SK-N-SH (cell line): Measurements from ENCODE around the gene TBC1D5. TPM values are rescaled to one million over a fixed set of nuclear protein-coding genes. Genes with fewer than 3 reads are reported as not detected.

Experiments used
- CTCF ChIA-PET: fragments of 300-600, 350-600 bp; formaldehyde crosslinking; extraction: SDS; loops from one replicate; lab custom pipeline; 2021; lab: Yijun Ruan, JAX
- POLR2A ChIA-PET: fragments of 350-600 bp; sonication (Branson Sonifier 250); formaldehyde crosslinking; extraction: SDS; loops from one replicate; lab custom pipeline; 2020; ENCODE audit warnings: antibody characterized with exemption, inconsistent platforms; lab: Yijun Ruan, JAX
- DNase-seq: peaks from one replicate; pipeline ENCODE4 v3.0.0; 2012
- H2AFZ ChIP-seq: fragments of 200-600 bp; sonication (generic); 2 replicates; pipeline ENCODE4 v1.8.1; 2016; ENCODE audit warnings: antibody characterized with exemption, mild to moderate bottlenecking, low read depth
- H3F3A ChIP-seq: fragments of 200-600 bp; sonication (generic); replicated peaks from 2 replicates; pipeline ENCODE3; 2016; ENCODE audit warnings: antibody characterized with exemption, mild to moderate bottlenecking; ENCODE audit not compliant: insufficient read depth
- H3K27ac ChIP-seq, 2 experiments: fragments of 200-500 bp in 1 of 2; fragments of 200-600 bp in 1 of 2; sonication (Bioruptor generic) in 1 of 2; sonication (generic), shearing (Covaris generic) in 1 of 2; 2 replicates each; pipeline versions ENCODE4 v1.5.1 to v1.6.1; 2014 to 2016; ENCODE audit warnings: low read depth in 2 of 2, inconsistent platforms in 1 of 2, low read length in 1 of 2, mild to moderate bottlenecking in 1 of 2, mixed read lengths in 1 of 2
- H3K27me3 ChIP-seq: fragments of 200-600 bp; sonication (generic), shearing (Covaris generic); 2 replicates; pipeline ENCODE4 v1.6.1; 2016; ENCODE audit warnings: mixed run types; ENCODE audit not compliant: insufficient read depth
- H3K36me3 ChIP-seq, 2 experiments: fragments of 200-500 bp in 1 of 2; fragments of 200-600 bp in 1 of 2; sonication (Bioruptor generic) in 1 of 2; sonication (generic) in 1 of 2; replicated peaks in 1 of 2; 2 replicates each; pipeline versions ENCODE3 to v1.5.1; 2014 to 2016; ENCODE audit warnings: low read length in 1 of 2, mild to moderate bottlenecking in 1 of 2; ENCODE audit not compliant: insufficient read depth in 2 of 2, control insufficient read depth in 1 of 2
- H3K4me1 ChIP-seq, 2 experiments: fragments of 200-500 bp in 1 of 2; fragments of 200-600 bp in 1 of 2; sonication (Bioruptor generic) in 1 of 2; sonication (generic), shearing (Covaris generic) in 1 of 2; 2 replicates each; pipeline versions ENCODE4 v1.5.1 to v1.6.1; 2014 to 2016; ENCODE audit warnings: low read depth in 1 of 2, low read length in 1 of 2, mixed run types in 1 of 2; ENCODE audit not compliant: insufficient read depth in 2 of 2, control insufficient read depth in 1 of 2
- H3K4me2 ChIP-seq: fragments of 200-600 bp; sonication (generic), shearing (Covaris generic); 2 replicates; pipeline ENCODE4 v1.6.1; 2017; ENCODE audit warnings: mixed run types
- H3K4me3 ChIP-seq, 2 experiments: fragments of 200-500 bp in 1 of 2; fragments of 200-600 bp in 1 of 2; sonication (Bioruptor generic) in 1 of 2; sonication (generic), shearing (Covaris generic) in 1 of 2; 2 replicates each; pipeline versions ENCODE4 v1.5.1 to v1.8.1; 2014 to 2016; ENCODE audit warnings: low read depth in 2 of 2, inconsistent platforms in 1 of 2, low read length in 1 of 2, mild to moderate bottlenecking in 1 of 2, mixed read lengths in 1 of 2, moderate library complexity in 1 of 2
- H3K79me2 ChIP-seq: fragments of 200-600 bp; sonication (generic); 2 replicates; pipeline ENCODE4 v1.8.1; 2017; ENCODE audit warnings: mild to moderate bottlenecking; ENCODE audit not compliant: insufficient read depth
- H3K9ac ChIP-seq: fragments of 200-600 bp; sonication (generic); 2 replicates; pipeline ENCODE4 v1.6.1; 2017; ENCODE audit warnings: mixed run types
- H3K9me2 ChIP-seq: fragments of 200-600 bp; sonication (generic); 2 replicates; pipeline ENCODE4 v1.6.1; 2017; ENCODE audit warnings: mixed run types
- H3K9me3 ChIP-seq: fragments of 200-600 bp; sonication (generic); 2 replicates; pipeline ENCODE4 v1.6.1; 2017; ENCODE audit warnings: mixed run types, mild to moderate bottlenecking, moderate library complexity
- H4K20me1 ChIP-seq: fragments of 200-600 bp; sonication (generic); 2 replicates; pipeline ENCODE4 v1.6.1; 2017; ENCODE audit warnings: mild to moderate bottlenecking, mixed run types; ENCODE audit not compliant: insufficient read depth
- CTCF ChIP-seq: fragments of 200-600 bp; sonication (generic); IDR thresholded peaks from 2 replicates; pipeline ENCODE4 v1.6.1; 2017; ENCODE audit warnings: antibody characterized with exemption, mild to moderate bottlenecking, moderate library complexity
- EZH2phosphoT487 ChIP-seq: fragments of 200-600 bp; sonication (generic); IDR thresholded peaks from 2 replicates; pipeline ENCODE4 v1.6.1; 2017; ENCODE audit warnings: low read depth, mixed run types, mild to moderate bottlenecking, antibody characterized with exemption, moderate library complexity, borderline replicate concordance
- FOSL2 ChIP-seq: IDR thresholded peaks from 2 replicates; pipeline ENCODE4 v1.4.0; 2012; ENCODE audit warnings: low read depth, mild to moderate bottlenecking, moderate library complexity, borderline replicate concordance
- FOXJ3 ChIP-seq: sonication (generic); formaldehyde crosslinking; IDR thresholded peaks from 2 replicates; pipeline ENCODE4 v1.5.1; 2020; ENCODE audit warnings: mild to moderate bottlenecking, missing genetic modification reagents
- FOXM1 ChIP-seq: IDR thresholded peaks from 2 replicates; pipeline ENCODE4 v1.4.0; 2012; ENCODE audit warnings: low read depth, mild to moderate bottlenecking
- GABPA ChIP-seq: IDR thresholded peaks from 2 replicates; pipeline ENCODE4 v1.4.0; 2012; ENCODE audit warnings: low read depth, mild to moderate bottlenecking
- GATA2 ChIP-seq: sonication (generic); formaldehyde crosslinking; IDR thresholded peaks from 2 replicates; pipeline ENCODE4 v1.5.0; 2020; ENCODE audit warnings: mild to moderate bottlenecking, missing genetic modification reagents
- IRF3 ChIP-seq: fragments of 150-350 bp; IDR thresholded peaks from 2 replicates; pipeline ENCODE4 v1.6.1; 2016; ENCODE audit warnings: mild to moderate bottlenecking, low read depth, low read length
- MAX ChIP-seq: IDR thresholded peaks from 2 replicates; pipeline ENCODE4 v1.4.0; 2012; ENCODE audit warnings: low read depth
- MXI1 ChIP-seq: IDR thresholded peaks from 2 replicates; pipeline ENCODE4 v1.6.1; 2012; ENCODE audit warnings: mild to moderate bottlenecking, low read depth, low read length, improper control_type of control experiment
- POLR2AphosphoS5 ChIP-seq: IDR thresholded peaks from 2 replicates; pipeline ENCODE4 v1.6.1; 2012; ENCODE audit warnings: low read depth, low read length
- REST ChIP-seq: IDR thresholded peaks from 2 replicates; pipeline ENCODE4 v1.6.1; 2012; ENCODE audit warnings: mild to moderate bottlenecking, low read depth, low read length, moderate library complexity
- RFX5 ChIP-seq: IDR thresholded peaks from 2 replicates; pipeline ENCODE4 v1.6.1; 2012; ENCODE audit warnings: mild to moderate bottlenecking, improper control_type of control experiment, low read length
- RXRA ChIP-seq: IDR thresholded peaks from 2 replicates; pipeline ENCODE4 v1.4.0; 2012; ENCODE audit warnings: low read depth, mild to moderate bottlenecking, borderline replicate concordance
- SIN3A ChIP-seq: IDR thresholded peaks from 2 replicates; pipeline ENCODE4 v1.6.1; 2012; ENCODE audit warnings: low read depth, mild to moderate bottlenecking, low read length, moderate library complexity, borderline replicate concordance
- TAF1 ChIP-seq: IDR thresholded peaks from 2 replicates; pipeline ENCODE4 v1.6.1; 2012; ENCODE audit warnings: low read depth, mild to moderate bottlenecking, low read length, moderate library complexity, borderline replicate concordance
- USF1 ChIP-seq: IDR thresholded peaks from 2 replicates; pipeline ENCODE4 v1.4.0; 2012; ENCODE audit warnings: low read depth, borderline replicate concordance
- YY1 ChIP-seq: IDR thresholded peaks from 2 replicates; pipeline ENCODE4 v1.4.0; 2012; ENCODE audit warnings: low read depth, mild to moderate bottlenecking
- ZBTB33 ChIP-seq: IDR thresholded peaks from 2 replicates; pipeline ENCODE4 v1.4.0; 2012; ENCODE audit warnings: low read depth, borderline replicate concordance
- WGBS: methylation state at CpG from one replicate; pipeline ENCODE4 v1.1.6; 2017; ENCODE audit warnings: low lambda C conversion rate; 5-methylcytosine and 5-hydroxymethylcytosine counted together
- polyA plus RNA-seq, 3 experiments: library from polyadenylated mRNA; depleted of rRNA; stranded (reverse); fragments of >200 nt; gene quantifications; 2 replicates each; pipeline ENCODE4 v1.2.3, GENCODE V29; 2012

Gene TBC1D5
- polyA plus RNA-seq, 1 of the 3 experiments (the other 2 are of a cell fraction) = 19.5 TPM

GRCh38 chr3:17221529-17221928 is 520.9 kb downstream of the TBC1D5 start:
- H3K27ac ChIP-seq = no peak overlapping the region
- H4K20me1 ChIP-seq = no peaks in the 10 kb centered on the region
- no peaks in the 10 kb centered on the region; the same call in 1 of the 2 replicates for H3K9me3 ChIP-seq
- H3K4me3 ChIP-seq = no peak overlapping the region
- no peaks in the 10 kb centered on the region for H3F3A ChIP-seq
- no peak overlapping the region for H3K9ac ChIP-seq
- no peaks in the 10 kb centered on the region for H3K79me2 ChIP-seq
- H3K9me2 ChIP-seq = no peaks in the 10 kb centered on the region
- peaks cover 2 to 20% of the 10 kb centered on the region in 2 experiments for H3K36me3 ChIP-seq
- no peaks in the 10 kb centered on the region for H3K27me3 ChIP-seq
- H3K4me1 ChIP-seq = no peaks in the 10 kb centered on the region
- TF ChIP-seq MXI1 = no peak
- no peak for TF ChIP-seq USF1
- TF ChIP-seq EZH2phosphoT487 = no peak
- TF ChIP-seq IRF3 = no peak
- TF ChIP-seq SIN3A = no peak
- no peak for TF ChIP-seq RXRA
- TF ChIP-seq FOSL2 = no peak
- TF ChIP-seq GATA2 (CRISPR knock-in tag) = no peak
- TF ChIP-seq CTCF = no peak
- no peak for TF ChIP-seq YY1
- TF ChIP-seq GABPA = no peak
- TF ChIP-seq FOXM1 = no peak
- ChIA-PET CTCF (no interaction called here), POLR2A (no interaction called here)
- no peak overlapping the region for H3K4me2 ChIP-seq
- H2AFZ ChIP-seq = no peak overlapping the region
- DNase-seq = no peak
- WGBS = 100% methylated on average over 1 of the region's 1 CpG

GRCh38 chr3:17219593-17219992 is 522.8 kb downstream of the TBC1D5 start:
- 94% methylated on average over 2 of the region's 2 CpGs for WGBS
- POLR2A ChIA-PET = no interaction called here
- Histone ChIP-seq H2AFZ (no peak overlapping the region), H3K4me1 (no peaks in the 10 kb centered on the region), H3K9me3 (no peaks in the 10 kb centered on the region; the same call in 1 of the 2 replicates), H3K9me2 (no peaks in the 10 kb centered on the region), H3K27me3 (no peaks in the 10 kb centered on the region), H3F3A (no peaks in the 10 kb centered on the region), H3K4me3 (no peak overlapping the region), H3K36me3 (peaks cover 2 to 20% of the 10 kb centered on the region in 2 experiments), H4K20me1 (no peaks in the 10 kb centered on the region), H3K27ac (no peak overlapping the region), H3K4me2 (no peak overlapping the region), H3K9ac (no peak overlapping the region), H3K79me2 (no peaks in the 10 kb centered on the region)
- CTCF ChIA-PET = interaction anchor here (0.6 kb wide), 1 partner anchor 43 kb away, joined by 3 read pairs; no protein-coding TSS in a partner anchor
- no peak for DNase-seq
- no peak for TF ChIP-seq TAF1
- TF ChIP-seq POLR2AphosphoS5 = no peak
- no peak for TF ChIP-seq ZBTB33
- TF ChIP-seq FOXJ3 (CRISPR knock-in tag) = no peak
- no peak for TF ChIP-seq RFX5
- no peak for TF ChIP-seq YY1
- TF ChIP-seq REST = no peak
- TF ChIP-seq MAX = no peak
